GM10266 (cell line): Measurements from ENCODE around the gene ATP13A3.

Source experiments
- DNase-seq: peaks from one replicate; pipeline ENCODE4 v3.0.0; 2012; ENCODE audit errors: extremely low spot score
- CTCF ChIP-seq: IDR thresholded peaks from 2 replicates; pipeline ENCODE4 v1.5.1; 2012; ENCODE audit warnings: mild to moderate bottlenecking, low read depth; ENCODE audit not compliant: control insufficient read depth, insufficient read depth; ENCODE audit errors: missing control alignments

ATP13A3 gene

DNA sequence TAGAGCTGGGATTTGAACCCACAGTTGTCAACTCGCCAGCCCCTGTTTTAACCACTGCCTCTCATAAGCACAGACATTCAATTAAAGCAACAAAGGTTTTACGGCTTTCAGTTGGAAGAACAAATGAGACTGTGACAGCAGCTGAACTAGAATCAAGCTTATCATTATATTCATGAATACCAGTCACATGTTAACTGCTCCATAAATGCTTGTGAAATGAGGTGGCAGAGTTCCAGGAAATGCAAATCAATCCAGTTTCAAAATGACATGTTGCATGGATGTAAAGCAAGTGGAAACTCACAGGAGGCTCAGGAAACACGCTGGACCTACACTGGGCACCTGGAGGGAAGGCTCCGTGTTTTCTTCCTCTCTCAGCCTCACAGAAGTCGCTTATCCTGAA is 91.6 kb downstream of the ATP13A3 start:
- TF ChIP-seq CTCF = no peak
- no peak for DNase-seq

DNA sequence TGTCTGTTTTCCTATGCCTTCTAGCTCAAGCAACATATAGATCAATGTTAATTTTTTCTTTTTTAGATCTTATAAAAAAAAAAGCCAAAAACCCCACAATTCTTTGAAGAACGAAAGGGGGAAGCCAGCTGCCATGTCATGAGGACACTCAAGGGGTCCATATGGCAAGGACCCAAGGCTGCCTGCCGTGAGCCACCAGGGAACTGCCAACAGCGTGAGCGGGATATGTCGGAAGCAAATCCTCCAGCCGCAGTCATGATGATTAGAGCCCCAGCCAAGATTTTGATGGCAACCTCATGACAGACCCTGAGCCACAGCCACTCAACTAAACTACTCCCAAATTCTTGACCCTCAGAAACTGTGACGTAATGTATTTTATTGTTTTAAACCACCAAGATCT is 94.2 kb downstream of the ATP13A3 start:
- no peak for TF ChIP-seq CTCF
- DNase-seq = no peak

GRCh38 chr3:194390835-194391234 is 96.0 kb downstream of the ATP13A3 start:
- no peak for DNase-seq

GRCh38 chr3:194389269-194389668 is 97.5 kb downstream of the ATP13A3 start:
- no peak for DNase-seq
- TF ChIP-seq CTCF = no peak

More at GRCh38 chr3:194390835-194391234, 96.0 kb downstream of the ATP13A3 start:
- TF ChIP-seq CTCF = no peak

DNA sequence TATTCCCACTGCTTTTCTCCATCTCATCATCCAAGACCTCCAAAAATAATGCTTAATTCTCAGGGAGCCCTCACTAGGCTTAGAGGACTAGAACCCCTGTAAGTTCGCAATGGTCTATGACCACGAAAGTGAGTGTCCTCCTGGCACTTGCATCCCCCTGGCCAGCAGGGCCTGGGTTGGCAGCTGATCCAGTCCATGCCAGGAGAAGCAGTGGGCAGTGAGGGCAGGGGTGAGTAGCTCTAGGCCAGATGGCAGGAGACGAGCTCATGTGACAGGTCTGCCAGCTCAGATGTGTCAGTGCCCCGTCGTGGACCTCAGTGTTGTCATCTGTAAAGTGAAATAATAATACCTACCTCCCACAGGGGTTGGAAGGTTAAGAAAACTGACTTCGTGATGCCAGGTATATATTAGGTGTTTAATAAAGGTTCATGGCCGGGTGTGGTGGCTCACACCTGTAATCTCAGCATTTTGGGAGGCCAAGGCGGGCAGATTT is 98.8 kb downstream of the ATP13A3 start:
- TF ChIP-seq CTCF = no peak
- no peak for DNase-seq

GRCh38 chr3:194387276-194387675 is 99.5 kb downstream of the ATP13A3 start:
- DNase-seq = no peak
- TF ChIP-seq CTCF = no peak

DNA sequence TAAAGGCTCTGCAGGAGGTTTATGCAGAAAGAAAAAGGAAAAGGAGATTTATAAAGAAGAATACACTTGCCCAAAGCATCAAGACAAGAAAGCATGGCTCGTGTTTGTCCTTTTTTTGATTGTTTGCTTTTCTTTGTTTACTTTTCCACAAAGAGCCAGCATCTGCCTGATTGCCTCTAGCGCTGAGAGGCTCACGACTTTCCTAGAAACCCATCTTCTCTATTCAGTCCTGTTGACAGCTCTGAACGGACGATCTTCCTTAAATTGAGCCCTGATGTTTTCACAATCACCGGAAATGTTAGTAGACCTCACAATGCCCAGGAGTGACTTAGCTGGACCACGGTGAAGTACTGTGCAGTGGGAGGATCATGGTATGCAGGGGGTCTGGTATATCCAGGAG is 100.2 kb downstream of the ATP13A3 start:
- DNase-seq = no peak
- TF ChIP-seq CTCF = no peak

DNA sequence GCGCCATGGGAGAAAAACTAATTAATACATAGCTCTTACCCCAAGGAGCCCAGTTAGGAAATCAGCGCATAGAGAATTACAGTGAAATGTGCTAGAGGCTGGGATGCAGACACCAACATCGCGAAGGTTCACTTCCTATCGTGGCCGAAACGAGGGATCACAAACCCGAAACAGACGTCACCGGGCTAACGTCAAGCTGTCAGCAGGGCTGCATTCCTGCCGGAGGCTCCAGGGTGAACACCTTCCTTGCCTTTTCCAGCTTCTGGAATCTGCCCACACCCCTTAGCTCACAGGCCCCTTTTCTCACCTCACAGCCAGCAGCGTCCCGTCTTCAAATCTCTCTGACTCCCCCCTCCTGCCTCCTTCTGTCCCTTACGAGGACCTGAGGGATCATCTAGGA is 100.7 kb downstream of the ATP13A3 start:
- TF ChIP-seq CTCF = no peak
- DNase-seq = no peak
